ENCODE results near the gene CRY2.

GRCh38 chr11:45930951-45931570 lies 83.8 kb downstream of the CRY2 start:
- TF ChIP-seq MTA3 (IDR thresholded peaks at IDR 0.05; ENCODE audit: borderline replicate concordance, low read length) = no peak
- TF ChIP-seq ATF3 (IDR thresholded peaks at IDR 0.05; ENCODE audit: borderline replicate concordance, extremely low read depth, low read depth, low read length) = no peak
- TF ChIP-seq RCOR1 (conservative IDR thresholded peaks at IDR 0.05; ENCODE audit: low read depth, low read length) = no peak
- TF ChIP-seq SUPT20H (IDR thresholded peaks at IDR 0.05; ENCODE audit: borderline replicate concordance, control insufficient read depth, low read depth, low read length) = no peak
- no peak for TF ChIP-seq CTCF (IDR thresholded peaks at IDR 0.05 in 2 of 3, conservative IDR thresholded peaks at IDR 0.05 in 1 of 3; ENCODE audit: control insufficient read depth in 2 of 3, extremely low read depth in 1 of 3, insufficient read depth in 1 of 3, low read depth in 3 of 3, low read length in 3 of 3)
- no peak for TF ChIP-seq GATAD2B (conservative IDR thresholded peaks at IDR 0.05; ENCODE audit: low read depth)
- TF ChIP-seq ATF2 (IDR thresholded peaks at IDR 0.05; ENCODE audit: low read length) = no peak
- no peak for TF ChIP-seq EGR1 (IDR thresholded peaks at IDR 0.05; ENCODE audit: borderline replicate concordance in 1 of 2, low read depth in 2 of 2, low read length in 2 of 2)
- no peak for TF ChIP-seq REST (IDR thresholded peaks at IDR 0.05; ENCODE audit: low read depth, low read length)

Data from GM12878 (cell line).